GM12891 (cell line): ENCODE data around the gene EDARADD.
"Not testable (repeated sequence)": the region's sequence is repeated elsewhere in the genome, so short reads cannot be mapped to it uniquely, and the experiment has no call there.

ENCODE experiments used
- DNase-seq: peaks from one replicate; pipeline ENCODE4 v3.0.0; 2011; ENCODE audit warnings: low spot score; ENCODE audit not compliant: insufficient read length
- FAIRE-seq: peaks from 2 replicates; lab custom pipeline; 2011; peaks lifted over from hg19 to GRCh38; lab: Jason Lieb, UNC
- PAX5 ChIP-seq: IDR thresholded peaks from 2 replicates; pipeline ENCODE4 v1.6.1; 2011; ENCODE audit warnings: low read length, moderate library complexity, mild to moderate bottlenecking; ENCODE audit not compliant: insufficient read depth, severe bottlenecking
- POLR2A ChIP-seq: IDR thresholded peaks from 2 replicates; pipeline ENCODE4 v1.6.1; 2011; ENCODE audit warnings: low read depth, low read length, control low read depth
- POLR2AphosphoS5 ChIP-seq: IDR thresholded peaks from 2 replicates; pipeline ENCODE4 v1.6.1; 2011; ENCODE audit warnings: low read depth, low read length, control low read depth
- POU2F2 ChIP-seq: IDR thresholded peaks from 2 replicates; pipeline ENCODE4 v1.6.1; 2011; ENCODE audit warnings: low read depth, mild to moderate bottlenecking, control low read depth, low read length, moderate library complexity
- SPI1 ChIP-seq: IDR thresholded peaks from 2 replicates; pipeline ENCODE4 v1.6.1; 2011; ENCODE audit warnings: low read depth, low read length, control low read depth
- TAF1 ChIP-seq: IDR thresholded peaks from 2 replicates; pipeline ENCODE4 v1.6.1; 2011; ENCODE audit warnings: low read depth, low read length, control low read depth

Gene EDARADD

DNA sequence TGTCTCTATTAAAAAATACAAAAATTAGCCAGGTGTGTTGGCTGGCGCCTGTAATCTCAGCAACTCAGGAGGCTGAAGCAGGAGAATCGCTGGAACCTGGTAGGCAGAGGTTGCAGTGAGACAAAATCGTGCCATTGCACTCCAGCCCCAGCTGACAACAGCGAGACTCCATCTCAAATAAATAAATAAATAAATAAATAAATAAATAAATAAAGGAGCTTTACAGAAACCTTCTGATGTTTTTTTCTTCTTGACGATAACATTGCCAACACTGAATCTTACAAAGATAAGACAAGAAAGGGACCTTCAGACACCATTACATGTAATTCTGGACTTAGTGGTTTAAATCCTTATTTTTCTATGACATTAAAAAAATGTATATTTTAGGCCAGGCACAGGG lies 81.9 kb downstream of the EDARADD start:
- no peak for DNase-seq
- no peak for FAIRE-seq
- TF ChIP-seq POLR2AphosphoS5, result no peak
- TF ChIP-seq POU2F2, result no peak
- no peak for TF ChIP-seq PAX5
- TF ChIP-seq SPI1, result no peak
- no peak for TF ChIP-seq POLR2A
- no peak for TF ChIP-seq TAF1

DNA sequence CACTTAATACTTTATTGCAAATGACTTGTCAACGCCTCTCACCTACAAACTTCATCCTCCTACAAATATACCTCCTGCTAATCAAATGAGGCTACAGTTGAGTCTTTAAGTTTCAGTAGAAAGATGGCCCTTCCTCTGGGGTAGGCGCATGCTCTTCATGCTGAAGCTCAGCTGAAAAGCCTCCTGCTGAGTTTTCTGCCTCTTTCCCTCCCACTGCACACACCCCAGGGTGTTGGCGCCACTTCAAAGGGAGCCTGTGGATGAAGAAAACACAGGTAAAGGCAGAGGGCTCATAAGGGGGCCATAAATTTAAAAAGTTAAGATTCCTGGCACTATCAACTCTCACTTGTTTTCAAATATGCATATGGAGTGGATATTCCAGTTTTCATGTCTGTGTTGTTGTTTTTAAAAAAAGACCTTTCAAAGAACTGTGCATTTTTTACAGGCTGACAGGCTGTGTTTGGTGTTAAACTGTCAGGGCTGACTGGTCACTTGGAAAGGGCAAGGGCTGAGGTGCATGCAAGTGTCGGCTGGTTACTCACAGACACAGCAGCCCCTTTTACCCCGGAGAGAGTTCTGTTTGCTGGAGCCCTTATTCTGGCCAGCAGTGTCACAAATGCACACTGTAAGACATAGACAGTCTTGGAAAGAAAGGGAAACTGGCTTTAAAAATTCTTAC lies 86.8 kb downstream of the EDARADD start:
- DNase-seq (no peak), FAIRE-seq (no peak)
- TF ChIP-seq POLR2A, result no peak

DNA sequence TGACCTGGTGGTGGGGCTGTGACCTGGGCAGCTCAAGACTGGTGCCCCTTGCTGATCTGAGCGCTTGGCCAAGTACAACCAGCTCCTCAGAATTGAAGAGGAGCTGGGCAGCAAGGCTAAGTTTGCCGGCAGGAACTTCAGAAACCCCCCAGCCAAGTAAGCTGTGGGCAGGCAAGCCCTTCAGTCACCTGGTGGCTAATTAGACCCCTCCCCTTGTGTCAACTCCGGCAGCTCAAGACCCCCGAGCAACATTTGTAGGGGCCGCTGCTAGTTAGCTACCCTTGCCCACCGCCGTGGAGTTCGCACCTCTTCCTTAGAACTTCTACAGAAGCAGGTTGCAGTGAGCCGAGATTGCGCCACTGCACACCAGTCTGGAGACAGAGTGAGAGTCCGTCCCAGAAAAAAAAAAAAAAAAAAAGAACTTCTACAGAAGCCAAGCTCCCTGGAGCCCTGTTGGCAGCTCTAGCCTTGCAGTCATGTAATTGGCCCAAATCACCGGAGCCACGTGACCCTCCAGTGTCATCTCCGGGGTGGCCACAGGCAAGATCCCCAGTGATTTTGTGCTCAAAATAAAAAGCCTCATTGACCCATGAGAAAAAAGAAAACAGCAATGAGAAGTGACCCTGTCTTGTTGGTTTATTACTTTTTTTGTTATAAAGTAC lies 90.4 kb downstream of the EDARADD start:
- TF ChIP-seq POLR2AphosphoS5, result no peak
- no peak for TF ChIP-seq POU2F2
- no peak for TF ChIP-seq SPI1
- TF ChIP-seq POLR2A, result no peak
- no peak for TF ChIP-seq PAX5
- TF ChIP-seq TAF1, result no peak
- DNase-seq (no peak), FAIRE-seq (no peak)

DNA sequence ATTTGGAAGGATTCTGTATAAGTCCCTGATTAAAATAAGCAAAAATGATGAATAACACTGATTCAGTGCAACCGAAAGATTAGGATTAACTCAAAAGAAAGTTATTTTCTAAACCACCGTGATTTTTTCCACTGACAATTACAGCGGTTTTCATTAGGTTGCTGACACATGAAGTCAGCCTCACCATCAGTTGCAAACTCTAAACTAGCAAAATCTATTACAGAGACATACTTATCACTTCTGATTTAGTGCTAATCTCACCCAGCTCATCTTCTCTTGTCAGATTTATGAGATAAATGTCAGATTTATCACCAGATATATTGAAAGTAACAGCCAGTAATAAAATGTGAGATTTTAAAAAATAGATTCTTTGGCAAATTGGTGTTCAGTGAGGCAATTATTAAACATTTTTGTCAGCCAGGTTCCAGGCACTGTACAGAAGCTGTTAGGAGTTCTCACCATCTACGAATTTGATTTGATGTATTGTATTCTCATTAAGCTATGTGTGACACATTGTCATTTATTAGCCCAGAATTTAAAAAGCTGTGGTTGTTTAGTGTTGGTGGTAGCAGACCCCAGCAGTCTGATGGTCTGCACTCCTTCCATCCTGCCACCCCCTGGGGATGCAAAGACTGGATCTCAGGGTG lies 92.4 kb downstream of the EDARADD start:
- DNase-seq (no peak), FAIRE-seq (no peak)
- no peak for TF ChIP-seq SPI1
- no peak for TF ChIP-seq TAF1
- no peak for TF ChIP-seq PAX5
- TF ChIP-seq POLR2AphosphoS5, result no peak
- no peak for TF ChIP-seq POLR2A
- TF ChIP-seq POU2F2, result no peak

DNA sequence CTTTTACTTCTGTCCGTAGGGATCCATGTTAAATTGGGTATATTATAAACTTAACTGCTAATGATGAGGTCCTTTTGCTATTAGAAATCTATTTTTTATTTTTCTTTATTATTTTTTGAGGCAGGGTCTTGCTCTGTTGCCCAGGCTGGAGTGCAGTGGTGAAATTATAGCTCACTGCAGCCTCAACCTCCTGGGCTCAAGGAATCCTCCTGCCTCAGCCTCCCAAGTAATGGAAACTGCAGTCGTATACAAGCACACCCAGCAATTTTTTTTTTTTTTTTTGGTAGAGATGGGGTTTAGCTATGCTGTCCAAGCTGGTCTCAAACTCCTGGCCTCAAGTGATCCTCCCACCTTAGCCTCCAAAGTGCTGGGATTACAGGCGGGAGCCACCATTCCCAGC lies 95.1 kb downstream of the EDARADD start:
- not testable (repeated sequence) for DNase-seq, FAIRE-seq

DNA sequence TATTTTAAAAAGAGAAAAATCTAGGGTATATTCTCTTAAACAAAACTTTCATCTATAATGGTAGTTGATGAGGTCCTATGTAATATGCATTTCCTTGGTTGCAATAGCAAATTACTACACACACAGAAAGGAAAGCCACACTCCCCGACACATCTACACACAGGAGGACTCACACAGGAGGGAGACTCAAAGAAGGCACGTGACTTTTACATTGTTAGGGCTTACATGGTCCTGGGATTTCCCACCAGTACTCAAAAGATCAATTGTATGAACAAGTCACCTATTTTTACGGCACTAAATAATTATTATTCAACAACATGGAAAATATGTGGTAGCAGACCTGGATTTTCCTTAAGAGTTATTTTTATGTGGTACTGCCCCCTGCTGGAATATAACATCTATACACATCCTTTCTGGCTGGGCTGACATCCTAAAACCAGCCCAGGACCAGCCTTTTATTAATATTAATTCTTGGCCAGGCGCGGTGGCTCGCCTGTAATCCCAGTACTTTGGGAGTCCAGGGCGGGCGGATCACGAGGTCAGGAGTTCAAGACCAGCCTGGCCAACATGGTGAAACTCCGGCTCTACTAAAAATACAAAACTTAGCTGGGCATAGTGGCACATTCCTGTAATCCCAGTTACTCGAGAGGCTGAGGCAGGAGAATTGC lies 95.8 kb downstream of the EDARADD start:
- FAIRE-seq, result no peak
- no peak for TF ChIP-seq POLR2AphosphoS5
- no peak for TF ChIP-seq PAX5
- no peak for TF ChIP-seq TAF1
- TF ChIP-seq POLR2A, result no peak
- no peak for TF ChIP-seq POU2F2
- TF ChIP-seq SPI1, result no peak
- DNase-seq, result no peak

DNA sequence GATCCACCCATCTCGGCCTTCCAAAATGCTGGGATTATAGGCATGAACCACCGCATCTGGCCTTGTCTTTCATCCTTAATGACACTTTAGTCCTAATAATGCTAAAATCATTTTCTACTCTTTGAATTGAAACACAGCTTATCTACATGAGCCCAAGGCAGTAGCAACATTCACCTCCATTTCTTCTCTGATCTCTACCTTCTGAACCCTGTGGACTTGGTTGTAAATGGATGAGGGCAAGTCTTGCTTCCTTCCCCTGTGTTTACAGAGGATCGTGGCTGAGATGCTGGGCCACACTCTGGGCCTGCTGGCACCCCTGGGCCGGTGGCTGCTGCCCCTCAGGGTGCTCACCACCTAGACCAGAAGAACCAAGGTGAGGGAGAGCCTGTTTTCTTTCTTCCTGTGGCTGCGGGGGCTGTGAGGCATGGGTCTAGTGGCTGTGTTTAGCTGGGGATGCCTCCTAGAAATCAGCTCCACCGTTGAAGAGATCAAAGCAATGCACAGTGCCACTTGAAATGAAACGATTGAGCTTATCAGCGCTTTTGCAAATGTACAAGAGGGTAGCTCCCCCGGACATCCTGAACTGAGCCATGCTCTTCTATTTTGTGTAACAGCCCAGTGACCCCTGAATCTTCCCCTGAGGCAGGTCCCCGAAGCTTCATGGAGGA lies 97.5 kb downstream of the EDARADD start:
- TF ChIP-seq POLR2A (no peak), PAX5 (no peak), POU2F2 (no peak), TAF1 (no peak), SPI1 (no peak), POLR2AphosphoS5 (no peak)
- FAIRE-seq, result no peak
- DNase-seq, result no peak

DNA sequence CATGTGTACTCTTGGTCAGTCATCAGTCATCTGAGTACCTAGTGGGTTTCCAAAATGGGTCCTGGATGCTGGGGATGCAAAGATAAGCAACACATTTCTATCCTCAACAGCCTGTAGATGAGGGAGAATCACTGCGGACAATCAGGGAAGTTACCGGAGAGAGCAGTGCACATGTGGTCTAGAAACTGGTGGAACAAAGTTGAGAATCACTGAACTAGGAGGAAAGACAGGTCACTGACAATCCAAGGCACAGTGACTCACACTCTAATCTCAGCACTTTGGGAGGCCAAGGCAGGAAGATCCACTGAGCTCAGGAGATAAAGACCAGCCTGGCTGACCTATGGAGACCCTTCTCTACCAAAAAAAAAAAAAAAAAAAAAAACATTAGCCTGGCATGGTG lies 98.3 kb downstream of the EDARADD start:
- no peak for DNase-seq
- no peak for TF ChIP-seq TAF1
- no peak for FAIRE-seq

DNA sequence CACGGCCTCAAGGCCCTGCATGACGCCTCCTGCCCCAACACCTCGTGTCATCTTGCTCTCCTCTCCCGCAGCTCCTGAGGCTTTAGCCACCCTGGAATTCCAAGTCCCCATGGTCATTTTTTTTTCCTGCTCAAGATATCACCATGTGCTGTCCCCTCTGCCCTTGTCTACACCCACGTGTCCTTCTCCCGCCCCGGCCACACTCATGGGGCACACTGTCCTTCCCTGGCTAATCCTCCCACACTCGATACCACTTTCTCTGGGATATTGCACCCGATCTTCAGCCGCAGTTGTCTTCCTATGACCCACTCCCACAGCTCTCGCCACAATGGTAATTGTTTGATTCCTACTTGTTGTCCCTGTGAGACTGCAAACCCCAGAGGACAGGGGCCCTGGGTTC lies 100.0 kb downstream of the EDARADD start:
- TF ChIP-seq PAX5 (no peak), POLR2A (no peak), POU2F2 (no peak), TAF1 (no peak), POLR2AphosphoS5 (no peak), SPI1 (no peak)
- FAIRE-seq (no peak), DNase-seq (no peak)
